Inflammatory macrophage treated with lipopolysaccharide for 1 hour (primary cell): ENCODE measurements around the gene MOCS3.
"Not testable (repeated sequence)": the region's sequence is repeated elsewhere in the genome, so short reads cannot be mapped to it uniquely, and the experiment has no call there.

ENCODE experiments used
- DNase-seq, 2 donors: peaks; one replicate each; pipeline ENCODE4 v3.0.0-alpha.2; 2020 to 2022

Gene MOCS3

DNA sequence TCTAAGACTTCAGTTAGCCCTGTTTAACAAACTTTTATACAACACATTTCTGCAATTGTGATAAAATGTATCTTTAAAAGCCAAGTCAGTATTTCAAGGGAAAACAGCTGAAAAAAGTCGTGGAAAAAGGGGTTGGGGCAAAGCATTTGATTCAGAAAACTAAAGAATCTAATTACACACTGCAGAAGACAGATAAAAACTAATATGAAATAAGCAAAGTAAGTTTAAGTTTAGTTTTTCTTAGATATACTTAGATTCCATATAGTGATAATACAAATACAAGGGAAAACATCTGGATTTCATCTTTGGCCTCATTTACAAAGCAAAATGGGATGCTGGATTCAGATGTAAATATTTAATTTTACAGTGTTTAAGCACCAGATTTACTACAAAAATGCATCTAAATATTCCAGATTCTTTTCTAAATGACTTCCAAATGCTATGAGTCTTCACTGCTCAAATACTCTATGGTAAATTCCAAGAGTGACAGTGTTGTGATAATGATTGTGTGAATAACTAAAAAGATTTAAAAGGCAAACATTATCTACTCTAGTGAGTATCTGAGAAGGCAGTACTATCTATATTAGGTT lies 25.8 kb upstream of the MOCS3 start:
- no peak for DNase-seq

DNA sequence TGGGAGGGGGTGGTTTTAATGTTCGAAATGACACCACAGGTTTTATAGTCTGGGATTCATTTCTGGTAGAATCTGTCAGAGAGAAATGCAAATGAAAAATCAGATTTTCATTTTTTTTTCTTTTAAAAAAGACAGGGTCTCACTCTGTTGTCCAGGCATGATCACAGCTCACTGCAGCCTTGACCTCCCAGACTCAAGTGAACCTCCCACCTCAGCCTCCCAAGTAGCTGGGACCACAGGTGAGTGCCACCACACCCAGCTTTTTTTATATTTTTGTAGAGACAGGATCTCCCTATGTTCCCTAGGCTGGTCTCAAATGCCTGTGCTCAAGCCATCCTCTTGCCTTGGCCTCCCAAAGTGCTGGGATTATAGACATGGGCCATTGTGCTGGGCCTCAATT lies 25.0 kb upstream of the MOCS3 start:
- DNase-seq, result no peak

- no peak for DNase-seq
These were observed 15.5 kb upstream of the MOCS3 start for GRCh38 chr20:50943069-50943468.

DNA sequence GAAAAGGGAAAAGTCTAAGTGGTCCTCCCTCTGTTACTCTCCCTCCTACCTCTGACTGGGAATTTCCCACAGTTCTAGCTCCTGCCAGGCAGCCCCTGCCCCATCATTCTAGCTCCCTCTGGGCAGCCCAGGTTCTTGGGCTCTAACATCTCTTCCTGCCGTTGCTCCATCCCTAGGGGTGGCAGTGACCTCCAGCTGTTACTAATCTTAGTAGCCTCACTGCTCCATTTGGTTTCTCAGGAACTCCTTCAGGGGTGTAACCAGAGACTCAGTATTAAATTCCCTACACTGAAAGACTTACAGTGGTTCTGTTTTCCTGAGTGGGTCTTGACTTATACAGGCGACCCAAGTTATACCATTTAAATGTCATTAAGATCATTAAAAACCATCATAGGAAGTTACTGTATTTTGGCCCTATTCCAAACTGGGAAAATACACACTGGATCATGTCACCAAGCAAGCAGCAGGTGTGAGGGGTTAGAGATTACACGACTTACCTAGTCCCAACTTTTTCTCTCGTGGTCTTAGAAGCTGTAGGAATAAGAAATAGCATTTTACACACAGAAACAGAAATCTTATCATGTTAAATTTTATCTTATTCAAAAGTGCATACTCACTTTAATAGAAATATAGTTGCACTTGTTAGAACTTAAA lies 10.4 kb upstream of the MOCS3 start:
- no peak for DNase-seq

GRCh38 chr20:50953196-50953595 lies 5.4 kb upstream of the MOCS3 start:
- DNase-seq, result no peak

GRCh38 chr20:50953821-50954220 lies 4.8 kb upstream of the MOCS3 start:
- no peak for DNase-seq

DNA sequence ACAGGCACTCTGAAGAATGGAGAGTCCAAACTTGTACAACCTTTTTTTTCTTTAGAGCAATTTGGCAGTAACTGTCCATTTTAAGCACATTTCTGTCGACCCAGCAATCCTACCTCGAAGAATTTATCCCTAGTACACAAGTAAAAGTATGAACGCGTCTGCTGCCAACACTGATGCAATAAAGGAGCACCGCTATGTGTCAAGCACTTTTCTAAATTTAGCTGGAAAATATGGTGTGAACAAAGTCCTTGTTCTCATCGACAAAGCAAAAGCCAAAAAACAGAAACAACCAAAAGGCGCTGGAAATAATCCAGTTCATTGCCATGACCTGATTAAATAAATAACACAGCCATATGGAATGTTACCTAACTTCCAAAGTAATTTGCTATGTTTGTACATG lies 1.3 kb upstream of the MOCS3 start:
- no peak for DNase-seq

DNA sequence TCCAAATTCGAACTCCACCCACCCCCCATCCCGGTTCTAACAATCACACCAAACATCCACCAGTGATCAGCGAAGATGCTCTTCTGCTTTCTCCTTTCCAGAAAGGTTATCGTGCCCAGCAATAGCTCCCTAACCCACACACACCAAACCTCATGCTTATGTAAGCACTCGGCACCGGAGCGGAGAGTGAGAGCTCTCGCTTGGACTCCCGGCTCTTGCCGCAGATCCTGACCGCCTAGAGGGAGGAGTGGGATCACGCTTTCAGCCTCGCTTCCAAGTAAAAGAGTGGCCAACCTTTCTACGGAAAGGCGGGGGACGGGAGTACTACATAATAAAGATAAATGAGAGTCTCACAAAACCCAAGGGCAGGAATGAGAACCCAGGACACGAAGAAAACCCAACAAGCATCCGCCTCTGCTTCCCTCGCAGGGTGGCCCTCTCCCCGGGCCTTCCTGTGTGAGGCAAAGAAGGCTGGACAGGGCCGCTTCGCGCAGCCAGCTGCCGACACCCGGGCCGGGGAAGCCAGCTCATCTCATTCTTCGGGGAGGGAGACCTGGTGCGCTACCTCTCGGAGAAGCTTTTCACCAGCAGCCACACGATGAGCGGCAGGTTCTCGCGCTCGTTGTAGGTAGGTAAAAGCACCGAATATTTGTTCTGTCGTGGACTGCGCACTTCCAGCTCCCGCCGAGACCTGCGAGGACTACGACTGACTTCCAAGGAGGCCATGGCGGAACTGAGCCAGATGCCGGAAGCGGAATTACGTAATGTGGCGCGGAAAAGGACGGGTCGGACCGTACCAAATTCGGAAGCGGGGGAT lies 612 bp upstream of the MOCS3 start, which contains the start of gene DPM1:
TSS of gene DPM1 (minus strand) at position 735 of the 817 bp plus-strand sequence. CDS start at position 726, 9 bp downstream.
- peak; percentile 47 to 78 for DNase-seq

DNA sequence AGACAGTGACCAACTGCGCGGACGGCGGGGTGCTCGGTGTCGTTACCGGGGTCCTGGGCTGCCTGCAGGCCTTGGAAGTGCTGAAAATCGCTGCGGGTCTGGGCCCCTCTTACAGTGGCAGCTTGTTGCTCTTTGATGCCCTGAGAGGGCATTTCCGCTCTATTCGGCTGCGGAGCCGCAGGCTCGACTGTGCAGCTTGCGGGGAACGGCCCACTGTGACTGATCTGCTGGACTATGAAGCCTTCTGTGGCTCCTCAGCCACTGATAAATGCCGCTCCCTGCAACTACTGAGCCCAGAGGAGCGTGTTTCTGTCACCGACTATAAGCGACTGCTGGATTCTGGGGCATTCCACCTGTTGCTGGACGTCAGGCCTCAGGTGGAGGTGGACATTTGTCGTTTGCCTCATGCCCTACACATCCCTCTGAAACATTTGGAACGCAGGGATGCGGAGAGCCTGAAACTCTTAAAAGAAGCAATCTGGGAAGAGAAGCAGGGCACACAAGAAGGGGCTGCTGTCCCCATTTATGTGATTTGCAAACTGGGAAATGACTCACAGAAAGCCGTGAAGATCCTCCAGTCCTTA lies 1.0 kb downstream of the MOCS3 start:
- DNase-seq, result no peak

DNA sequence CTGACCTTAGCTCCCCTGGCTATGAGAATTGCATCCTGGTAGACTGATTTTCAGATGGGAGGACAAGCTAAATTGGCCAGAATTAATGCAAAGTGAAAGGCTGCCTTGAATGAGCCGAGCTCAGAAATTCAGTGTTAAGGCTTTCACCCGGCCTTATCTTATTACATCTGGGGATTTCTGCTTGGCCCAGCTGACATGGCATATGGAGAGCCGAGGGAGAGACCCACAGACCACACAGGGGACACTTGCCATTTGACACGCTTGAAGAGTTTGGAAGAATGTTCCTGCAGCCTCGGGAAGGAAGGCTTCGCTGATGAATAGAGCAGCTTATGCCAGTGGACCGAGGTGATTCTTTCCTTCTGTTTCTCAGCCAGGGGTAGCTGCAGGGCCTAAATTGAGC lies 9.0 kb downstream of the MOCS3 start:
- DNase-seq, result no peak

GRCh38 chr20:50968289-50968688 lies 9.7 kb downstream of the MOCS3 start:
- DNase-seq, result no peak

GRCh38 chr20:50969435-50969834 lies 10.8 kb downstream of the MOCS3 start:
- no peak for DNase-seq

DNA sequence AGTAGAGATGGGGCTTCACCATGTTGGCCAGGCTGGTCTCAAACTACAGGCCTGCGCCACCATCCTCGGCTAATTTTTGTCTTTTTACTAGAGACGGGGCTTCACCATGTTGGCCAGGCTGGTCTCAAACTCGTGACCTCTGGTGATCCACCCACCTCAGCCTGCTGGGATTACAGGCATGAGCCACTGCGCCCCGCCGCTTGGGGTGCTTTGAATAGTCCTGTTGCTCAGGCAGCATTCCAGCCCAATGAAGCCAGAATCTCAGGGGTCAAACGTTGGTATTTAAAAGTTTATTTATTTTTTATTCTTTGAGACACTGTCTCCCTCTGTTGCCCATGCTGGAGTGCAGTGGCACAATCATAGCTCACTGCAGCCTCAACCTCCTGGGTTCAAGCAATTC lies 11.3 kb downstream of the MOCS3 start:
- DNase-seq, result no peak

GRCh38 chr20:50975701-50976330 lies 17.2 kb downstream of the MOCS3 start:
- no peak for DNase-seq

DNA sequence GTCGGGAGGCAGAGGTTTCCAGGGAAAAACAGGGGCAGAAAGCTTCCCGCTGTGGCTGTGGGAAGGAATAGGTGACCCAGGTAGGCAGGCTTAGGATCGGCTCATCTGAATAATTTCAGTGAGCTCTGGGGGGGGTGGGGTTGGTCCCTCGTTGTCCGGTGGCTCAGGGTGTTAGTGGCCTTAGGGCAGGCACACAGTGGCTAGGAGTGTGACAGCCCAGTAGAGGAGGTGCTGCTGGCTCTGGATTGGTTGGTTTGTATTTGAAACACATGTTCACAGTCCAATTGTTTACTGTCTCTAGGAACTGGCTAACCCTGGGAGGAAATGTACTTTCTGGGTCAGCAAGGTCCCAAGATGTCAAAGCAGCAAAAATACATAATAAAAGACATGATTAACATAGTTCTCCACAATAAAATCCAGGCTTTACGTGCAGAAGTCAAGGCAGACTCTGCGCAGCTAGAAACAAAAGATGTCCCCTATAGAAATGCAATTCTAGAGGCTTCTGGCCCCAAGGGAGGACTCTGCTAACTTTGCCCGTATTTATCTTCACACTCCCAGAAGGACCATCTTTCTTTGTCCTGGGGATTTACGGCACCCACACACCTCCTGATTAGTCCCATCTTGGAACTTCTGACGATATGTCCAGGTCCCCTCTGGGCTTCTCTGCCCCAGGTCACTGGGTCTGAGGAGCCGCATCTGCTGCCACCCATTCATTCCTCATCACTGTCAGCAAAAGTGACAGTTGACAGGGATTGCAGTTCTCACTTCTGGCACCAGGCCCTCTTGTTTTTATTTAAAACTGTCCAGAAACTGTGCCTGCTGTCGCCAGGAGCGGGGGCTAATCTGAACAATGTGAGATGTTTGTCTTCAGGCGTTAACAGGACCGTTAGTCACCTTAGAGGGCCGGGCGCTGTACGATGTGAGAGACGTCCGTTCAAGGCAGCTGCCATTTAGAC lies 18.7 kb downstream of the MOCS3 start:
- DNase-seq, result no peak

- DNase-seq, result not testable (repeated sequence)
These were observed 19.9 kb downstream of the MOCS3 start for GRCh38 chr20:50978533-50978932.

DNA sequence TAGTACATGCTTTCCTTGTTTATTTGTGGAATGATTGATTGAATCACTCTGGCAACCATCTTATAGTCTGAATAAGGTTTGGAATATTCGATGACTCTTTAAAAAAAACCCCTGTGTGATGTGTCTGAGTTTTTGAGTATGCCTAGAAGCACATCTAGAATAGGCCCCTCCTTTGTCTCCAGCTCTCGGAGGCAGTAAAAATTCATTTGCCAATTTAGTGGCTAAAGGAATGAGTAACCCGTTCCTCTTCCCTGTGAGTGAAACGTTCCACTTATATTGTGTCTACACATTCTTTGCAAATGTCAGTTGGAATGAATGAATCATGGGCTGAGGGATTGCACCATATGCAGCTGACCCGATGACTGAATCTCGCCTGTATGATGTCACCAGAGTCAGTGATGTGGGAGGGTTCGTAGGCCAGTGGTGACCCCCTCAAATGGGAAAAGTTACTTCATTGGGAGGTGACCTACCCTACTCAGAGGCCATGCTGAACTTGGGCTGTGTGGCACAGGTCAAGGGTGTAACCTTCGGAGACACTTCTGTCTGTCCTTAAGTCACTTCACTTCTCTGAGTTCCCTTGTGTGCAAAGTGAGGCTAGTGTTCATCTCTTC lies 21.6 kb downstream of the MOCS3 start:
- DNase-seq, result peak; percentile 95 to 98

- DNase-seq, result peak; percentile 47 to 86
These were observed 22.5 kb downstream of the MOCS3 start for GRCh38 chr20:50980851-50981713.

DNA sequence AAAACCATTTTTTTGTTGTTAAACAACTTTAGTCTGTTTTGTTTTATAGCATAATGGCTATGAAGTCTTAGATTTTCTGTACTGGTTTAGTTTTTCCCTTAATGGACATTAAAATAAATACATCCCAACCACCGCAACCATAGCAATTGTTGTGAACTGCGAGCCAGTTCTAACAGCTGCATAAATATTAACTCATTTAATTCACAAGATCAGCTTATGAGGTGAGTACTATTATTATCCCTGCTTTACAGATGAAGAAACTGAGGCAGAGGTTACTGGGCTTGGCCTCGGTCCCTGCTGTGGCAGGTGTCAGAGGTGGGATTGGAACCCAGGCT lies 23.1 kb downstream of the MOCS3 start:
- DNase-seq, result no peak

GRCh38 chr20:50982363-50982762 lies 23.7 kb downstream of the MOCS3 start:
- peak; percentile 54 to 57 for DNase-seq

- peak; percentile 44 to 56 for DNase-seq
These were observed 24.7 kb downstream of the MOCS3 start for GRCh38 chr20:50983321-50983720.
